HCT116 (cell line): ENCODE data around the gene ALKBH6. TPM values are rescaled to one million over a fixed set of nuclear protein-coding genes. Genes with fewer than 3 reads are reported as not detected.

Experiments
- ATAC-seq: fragments of 200-7000 bp; cut with Tn5 transposase; 2 replicates; pipeline ENCODE4 v1.9.1; 2020; ENCODE audit warnings: mild to moderate bottlenecking, moderate library complexity
- BruUV-seq: library from RNA; stranded (reverse); fragments of 400-500 nt; replicated peaks from 2 replicates; lab custom pipeline; 2021; lab: Mats Ljungman, UMichigan
- CTCF ChIA-PET: fragments of 300-600 bp; sonication (Branson Sonifier 250); formaldehyde crosslinking; loops from one replicate; lab custom pipeline; 2021; ENCODE audit warnings: antibody characterized with exemption; lab: Charles Lee
- POLR2A ChIA-PET: fragments of 300-600, 350-600 bp; sonication (Branson Sonifier 250); formaldehyde crosslinking; loops from one replicate; lab custom pipeline; 2021; ENCODE audit warnings: antibody characterized with exemption; lab: Charles Lee
- RAD21 ChIA-PET, 2 experiments: fragments of 300-600 bp; sonication (Branson Sonifier 250); formaldehyde crosslinking; loops; one replicate each; lab custom pipeline; 2023; ENCODE audit warnings: low total read pairs in 2 of 2; ENCODE audit not compliant: uncharacterized antibody in 2 of 2, unreplicated experiment in 2 of 2, low non-redundant PET in 1 of 2; lab: Charles Lee
- DNase-seq: peaks from one replicate; pipeline ENCODE4 v3.0.0-alpha.2; 2010; ENCODE audit warnings: low read depth, low spot score
- H2AFZ ChIP-seq: fragments of 200-600 bp; shearing (Covaris generic), sonication (generic); 2 replicates; pipeline ENCODE4 v1.6.1; 2017; ENCODE audit warnings: low read depth, mixed run types, mixed read lengths, antibody characterized with exemption, low read length; ENCODE audit not compliant: poor library complexity, severe bottlenecking
- H3K27ac ChIP-seq: 2 replicates; pipeline ENCODE4 v1.5.1; 2012; ENCODE audit warnings: low read depth, low read length
- H3K27me3 ChIP-seq: fragments of 200-600 bp; sonication (generic); 2 replicates; pipeline ENCODE4 v1.6.1; 2016; ENCODE audit warnings: mixed run types, low read length, mixed read lengths; ENCODE audit not compliant: insufficient read depth
- H3K36me3 ChIP-seq, 2 experiments: fragments of 200-500 bp in 1 of 2; fragments of 200-600 bp in 1 of 2; sonication (Bioruptor generic) in 1 of 2; sonication (generic) in 1 of 2; 2 replicates each; pipeline versions ENCODE4 v1.5.1 to v1.6.1; 2014 to 2016; ENCODE audit warnings: low read length in 2 of 2, inconsistent platforms in 1 of 2, mixed read lengths in 1 of 2, mixed run types in 1 of 2; ENCODE audit not compliant: insufficient read depth in 2 of 2, control insufficient read depth in 1 of 2
- H3K4me1 ChIP-seq, 2 experiments: fragments of 200-600 bp in 1 of 2; sonication (generic) in 1 of 2; 2 replicates each; pipeline versions ENCODE4 v1.5.1 to v1.6.1; 2012 to 2017; ENCODE audit warnings: low read length in 2 of 2, inconsistent platforms in 1 of 2, mild to moderate bottlenecking in 1 of 2, mixed read lengths in 1 of 2, mixed run types in 1 of 2, moderate library complexity in 1 of 2; ENCODE audit not compliant: insufficient read depth in 2 of 2, control insufficient read depth in 1 of 2
- H3K4me2 ChIP-seq: fragments of 200-600 bp; sonication (generic); 2 replicates; pipeline ENCODE4 v1.6.1; 2017; ENCODE audit warnings: mixed run types, low read length, mixed read lengths
- H3K4me3 ChIP-seq, 2 experiments: fragments of 200-600 bp in 1 of 2; sonication (generic) in 1 of 2; replicated peaks in 1 of 2; 2 replicates each; pipeline ENCODE4 v1.5.1; 2011 to 2016; ENCODE audit warnings: low read length in 2 of 2, control low read depth in 1 of 2, low read depth in 1 of 2, mild to moderate bottlenecking in 1 of 2, mixed read lengths in 1 of 2, mixed run types in 1 of 2
- H3K79me2 ChIP-seq: fragments of 200-600 bp; sonication (generic); 2 replicates; pipeline ENCODE4 v1.6.1; 2017; ENCODE audit warnings: mild to moderate bottlenecking, mixed run types, low read length, moderate library complexity, mixed read lengths; ENCODE audit not compliant: insufficient read depth
- H3K9ac ChIP-seq: fragments of 200-600 bp; sonication (generic); 2 replicates; pipeline ENCODE4 v1.6.1; 2016; ENCODE audit warnings: low read length, mixed read lengths
- H3K9me2 ChIP-seq: fragments of 200-600 bp; sonication (generic), shearing (Covaris generic); 2 replicates; pipeline ENCODE4 v1.6.1; 2017; ENCODE audit warnings: mixed run types, mild to moderate bottlenecking, moderate library complexity; ENCODE audit not compliant: insufficient read depth
- H3K9me3 ChIP-seq, 2 experiments: fragments of 200-500 bp in 1 of 2; fragments of 200-600 bp in 1 of 2; sonication (Bioruptor generic) in 1 of 2; sonication (generic) in 1 of 2; 2 replicates each; pipeline ENCODE4 v1.6.1; 2014 to 2017; ENCODE audit warnings: low read length in 2 of 2, mixed read lengths in 2 of 2, inconsistent platforms in 1 of 2, low read depth in 1 of 2, mild to moderate bottlenecking in 1 of 2, mixed run types in 1 of 2, moderate library complexity in 1 of 2; ENCODE audit not compliant: control insufficient read depth in 1 of 2, insufficient read depth in 1 of 2
- H4K20me1 ChIP-seq: fragments of 200-600 bp; sonication (generic), shearing (Covaris generic); 2 replicates; pipeline ENCODE4 v1.6.1; 2017; ENCODE audit warnings: mixed run types, mild to moderate bottlenecking, moderate library complexity; ENCODE audit not compliant: insufficient read depth
- CBX3 ChIP-seq: IDR thresholded peaks from 2 replicates; pipeline ENCODE4 v1.6.1; 2012; ENCODE audit warnings: low read depth
- EZH2 ChIP-seq: fragments of 200-600 bp; sonication (generic); IDR thresholded peaks from 2 replicates; pipeline ENCODE4 v1.6.1; 2017; ENCODE audit warnings: antibody characterized with exemption, mixed run types
- FOSL1 ChIP-seq: IDR thresholded peaks from 2 replicates; pipeline ENCODE4 v1.6.1; 2012; ENCODE audit warnings: low read depth
- REST ChIP-seq: IDR thresholded peaks from 2 replicates; pipeline ENCODE4 v1.6.1; 2012; ENCODE audit warnings: low read depth
- TCF7L2 ChIP-seq: IDR thresholded peaks from 2 replicates; pipeline ENCODE4 v1.7.0; 2011; ENCODE audit warnings: borderline replicate concordance, inconsistent platforms; ENCODE audit not compliant: insufficient read depth, insufficient read length; ENCODE audit errors: extremely low read depth
- ZBTB33 ChIP-seq: IDR thresholded peaks from 2 replicates; pipeline ENCODE4 v1.6.1; 2011; ENCODE audit warnings: mild to moderate bottlenecking, low read length, moderate library complexity; ENCODE audit not compliant: insufficient replicate concordance; ENCODE audit errors: extremely low read depth
- ZFX ChIP-seq: fragments of 450-650 bp; IDR thresholded peaks from 2 replicates; pipeline ENCODE4 v1.6.1; 2017
- intact Hi-C: fragments of 100-400 bp; cut with micrococcal nuclease; formaldehyde crosslinking; loops from 2 replicates; pipeline ENCODE4 v1.10.0; 2022
- total RNA-seq: library from RNA; stranded (reverse); gene quantifications from one replicate; pipeline ENCODE4 v1.2.1, GENCODE V29; 2021; ENCODE audit not compliant: unreplicated experiment

The ALKBH6 gene
- total RNA-seq, 1 experiment from 2014 or later: 28.6 TPM

GRCh38 chr19:36040495-36040894, 26.5 kb upstream of the ALKBH6 start:
- Histone ChIP-seq H2AFZ (no peak overlapping the region), H3K4me1 (no peaks in the 10 kb centered on the region), H3K4me3 (no peak overlapping the region), H3K9ac (no peak overlapping the region)
- CTCF ChIA-PET: interaction anchor here (1.1 kb wide), 1 partner anchor 13 kb away, joined by 3 read pairs; the partner anchor contains the start of gene THAP8
- ATAC-seq: no peak
- TF ChIP-seq FOSL1 (no peak), ZFX (no peak), EZH2 (no peak), ZBTB33 (no peak), REST (no peak), TCF7L2 (no peak), CBX3 (no peak)
- TF ChIP-seq, all 23 proteins: peak for 0
- intact Hi-C loops: no loop called here
- POLR2A ChIA-PET: no interaction called here
- no peak overlapping the region for H3K4me2 ChIP-seq
- H3K36me3 ChIP-seq: no peaks in the 10 kb centered on the region
- DNase-seq: no peak
- H4K20me1 ChIP-seq: no peaks in the 10 kb centered on the region
- H3K27me3 ChIP-seq: no peaks in the 10 kb centered on the region
- no peaks in the 10 kb centered on the region for H3K9me2 ChIP-seq
- RAD21 ChIA-PET: no interaction called here
- BruUV-seq: no TSS peak
- H3K9me3 ChIP-seq: no peaks in the 10 kb centered on the region
- H3K27ac ChIP-seq: no peak overlapping the region
- no peaks in the 10 kb centered on the region for H3K79me2 ChIP-seq
